ENCODE data around the gene FBXL20.

DNA sequence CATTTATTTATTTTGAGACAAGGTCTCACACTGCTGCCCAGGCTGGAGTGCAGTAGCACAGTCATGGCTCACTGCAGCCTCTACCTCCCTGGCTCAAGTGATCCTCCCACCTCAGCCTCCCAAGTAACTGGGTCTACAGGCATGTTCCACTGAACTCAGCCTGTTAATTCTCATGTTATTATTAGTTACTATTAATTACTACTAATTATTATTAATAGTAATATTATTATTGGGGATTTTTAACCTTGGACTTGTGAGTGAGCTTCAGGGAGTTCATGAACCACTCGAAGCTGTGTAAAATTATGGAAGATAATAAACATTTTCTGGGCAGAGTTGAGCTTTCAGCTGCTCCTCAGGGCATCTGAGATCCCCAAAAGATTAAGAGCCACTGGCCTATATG, 171.1 kb downstream of the FBXL20 start:
- TF ChIP-seq, protein P1, sequence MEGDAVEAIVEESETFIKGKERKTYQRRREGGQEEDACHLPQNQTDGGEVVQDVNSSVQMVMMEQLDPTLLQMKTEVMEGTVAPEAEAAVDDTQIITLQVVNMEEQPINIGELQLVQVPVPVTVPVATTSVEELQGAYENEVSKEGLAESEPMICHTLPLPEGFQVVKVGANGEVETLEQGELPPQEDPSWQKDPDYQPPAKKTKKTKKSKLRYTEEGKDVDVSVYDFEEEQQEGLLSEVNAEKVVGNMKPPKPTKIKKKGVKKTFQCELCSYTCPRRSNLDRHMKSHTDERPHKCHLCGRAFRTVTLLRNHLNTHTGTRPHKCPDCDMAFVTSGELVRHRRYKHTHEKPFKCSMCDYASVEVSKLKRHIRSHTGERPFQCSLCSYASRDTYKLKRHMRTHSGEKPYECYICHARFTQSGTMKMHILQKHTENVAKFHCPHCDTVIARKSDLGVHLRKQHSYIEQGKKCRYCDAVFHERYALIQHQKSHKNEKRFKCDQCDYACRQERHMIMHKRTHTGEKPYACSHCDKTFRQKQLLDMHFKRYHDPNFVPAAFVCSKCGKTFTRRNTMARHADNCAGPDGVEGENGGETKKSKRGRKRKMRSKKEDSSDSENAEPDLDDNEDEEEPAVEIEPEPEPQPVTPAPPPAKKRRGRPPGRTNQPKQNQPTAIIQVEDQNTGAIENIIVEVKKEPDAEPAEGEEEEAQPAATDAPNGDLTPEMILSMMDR (tag by site-specific recombination; IDR thresholded peaks at IDR 0.05) = no peak
- TF ChIP-seq ZNF274 (IDR thresholded peaks at IDR 0.05; ENCODE audit: low read length) (no peak), ZNF274 (tag by site-specific recombination; IDR thresholded peaks at IDR 0.05; ENCODE audit: borderline replicate concordance) (no peak), ZNF510 (tag by site-specific recombination; IDR thresholded peaks at IDR 0.05; ENCODE audit: insufficient replicate concordance) (no peak), ZNF239 (tag by site-specific recombination; IDR thresholded peaks at IDR 0.05) (no peak), ZNF174 (tag by site-specific recombination; IDR thresholded peaks at IDR 0.05) (no peak), MEIS1 (CRISPR knock-in tag; IDR thresholded peaks at IDR 0.05; ENCODE audit: borderline replicate concordance) (no peak), SALL2 (tag by site-specific recombination; IDR thresholded peaks at IDR 0.05; ENCODE audit: borderline replicate concordance) (no peak), TRIM28 (IDR thresholded peaks at IDR 0.05; ENCODE audit: borderline replicate concordance, low read length) (no peak), ZNF155 (tag by site-specific recombination; IDR thresholded peaks at IDR 0.05) (no peak), ZNF146 (tag by site-specific recombination; IDR thresholded peaks at IDR 0.05) (no peak), BCL11A (tag by site-specific recombination; IDR thresholded peaks at IDR 0.05; ENCODE audit: low read depth) (no peak), ZNF335 (tag by site-specific recombination; conservative IDR thresholded peaks at IDR 0.05) (no peak)

Data from HEK293 (cell line).